Mucosa of rectum (tissue), 2 donors: ENCODE measurements around the gene DNASE2.

Experiments used
- H3K27ac ChIP-seq, 2 donors: one replicate each; pipeline ENCODE4 v1.7.0; 2013; ENCODE audit warnings: inconsistent platforms in 2 of 2, low read depth in 2 of 2, low read length in 2 of 2
- H3K27me3 ChIP-seq, 2 donors: one replicate each; pipeline ENCODE4 v1.7.0; 2013; ENCODE audit warnings: low read length in 2 of 2; ENCODE audit not compliant: control insufficient read depth in 2 of 2, insufficient read depth in 2 of 2
- H3K36me3 ChIP-seq, 2 donors: one replicate each; pipeline ENCODE4 v1.7.0; 2013; ENCODE audit warnings: low read length in 2 of 2; ENCODE audit not compliant: control insufficient read depth in 2 of 2, insufficient read depth in 2 of 2
- H3K4me1 ChIP-seq, 2 donors: one replicate each; pipeline ENCODE4 v1.7.0; 2013; ENCODE audit warnings: low read length in 2 of 2, mild to moderate bottlenecking in 1 of 2; ENCODE audit not compliant: control insufficient read depth in 2 of 2, insufficient read depth in 2 of 2
- H3K4me3 ChIP-seq, 2 donors: one replicate each; pipeline ENCODE4 v1.7.0; 2013; ENCODE audit warnings: low read length in 2 of 2
- H3K9ac ChIP-seq, 2 donors: one replicate each; pipeline ENCODE4 v1.7.0; 2013; ENCODE audit warnings: low read length in 2 of 2, low read depth in 1 of 2, mild to moderate bottlenecking in 1 of 2
- H3K9me3 ChIP-seq, 2 donors: one replicate each; pipeline ENCODE4 v1.7.0; 2013; ENCODE audit warnings: low read length in 2 of 2; ENCODE audit not compliant: control insufficient read depth in 2 of 2
- donor health status: healthy.
- donor health status: Normal muscosa, but diverticular disease.

DNASE2 gene

DNA sequence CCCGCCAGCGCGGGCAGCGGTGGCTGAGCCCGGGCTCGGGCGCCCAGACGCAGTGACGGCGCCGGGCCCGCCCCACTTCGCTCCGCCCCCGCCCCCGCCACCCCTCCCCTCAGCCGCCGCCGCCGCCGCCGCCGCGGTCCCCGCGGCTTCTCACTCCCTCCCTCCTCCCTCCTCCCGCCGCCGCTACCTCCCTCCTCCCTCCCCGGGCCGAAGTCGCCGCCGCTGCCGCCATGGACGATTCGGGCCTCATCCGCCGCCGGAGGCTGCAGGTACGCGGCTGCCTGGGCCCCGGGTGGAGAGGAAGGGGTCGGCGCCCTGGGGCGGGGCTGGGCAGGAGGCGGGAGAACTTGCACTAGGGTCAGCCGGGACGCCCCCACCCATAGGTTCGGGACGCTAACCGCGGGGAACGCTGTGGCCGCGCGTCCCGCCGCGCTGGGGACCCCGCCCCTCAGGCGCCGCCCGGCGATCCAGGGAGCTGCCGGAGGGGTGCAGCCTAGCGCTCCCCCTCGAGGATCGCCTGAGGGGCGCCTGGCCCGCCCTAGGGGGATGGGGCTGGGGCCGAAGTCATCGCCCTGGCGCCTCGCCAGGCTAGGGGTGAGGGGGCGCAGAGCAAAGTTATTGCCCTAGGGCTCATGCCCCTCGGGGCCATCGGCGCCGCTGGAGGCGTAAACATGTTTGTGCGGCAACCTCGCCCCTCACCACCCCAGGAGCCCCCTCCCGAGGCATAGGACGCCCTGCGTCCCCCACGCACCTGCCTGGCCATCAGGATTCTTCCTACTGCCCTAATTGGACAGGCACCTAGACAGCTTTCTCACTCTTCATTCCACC lies 47.3 kb downstream of the DNASE2 start:
- Histone ChIP-seq H3K4me3 (peak overlapping the region in 1 of 2 donors; percentile 27), H3K36me3 (no peaks in the 10 kb centered on the region), H3K27ac (no peak overlapping the region), H3K27me3 (peaks cover 55 to 60% of the 10 kb centered on the region in 2 donors), H3K9ac (no peak overlapping the region), H3K9me3 (no peaks in the 10 kb centered on the region), H3K4me1 (peaks cover 0 to 10% of the 10 kb centered on the region in 2 donors)

DNA sequence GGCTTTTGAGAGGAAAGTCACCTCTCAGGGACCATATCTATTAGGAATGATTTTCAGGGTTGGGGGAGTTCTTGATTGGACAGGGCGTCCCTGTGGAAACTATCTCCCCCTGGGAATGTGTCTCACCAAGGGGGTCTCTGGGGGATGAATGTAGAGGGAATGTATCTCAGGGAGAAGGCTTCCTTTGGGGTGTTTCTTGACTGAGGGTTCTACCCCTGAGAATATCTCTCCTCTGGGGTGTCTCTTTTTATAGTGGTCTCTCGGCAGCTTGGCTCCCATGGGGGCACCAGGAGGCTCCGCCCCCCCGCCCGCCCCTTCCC lies 47.9 kb downstream of the DNASE2 start:
- Histone ChIP-seq H3K9me3 (no peaks in the 10 kb centered on the region), H3K27me3 (peaks cover 54 to 60% of the 10 kb centered on the region in 2 donors), H3K27ac (no peak overlapping the region), H3K4me1 (peaks cover 0 to 8% of the 10 kb centered on the region in 2 donors), H3K9ac (no peak overlapping the region), H3K36me3 (no peaks in the 10 kb centered on the region), H3K4me3 (no peak overlapping the region)

DNA sequence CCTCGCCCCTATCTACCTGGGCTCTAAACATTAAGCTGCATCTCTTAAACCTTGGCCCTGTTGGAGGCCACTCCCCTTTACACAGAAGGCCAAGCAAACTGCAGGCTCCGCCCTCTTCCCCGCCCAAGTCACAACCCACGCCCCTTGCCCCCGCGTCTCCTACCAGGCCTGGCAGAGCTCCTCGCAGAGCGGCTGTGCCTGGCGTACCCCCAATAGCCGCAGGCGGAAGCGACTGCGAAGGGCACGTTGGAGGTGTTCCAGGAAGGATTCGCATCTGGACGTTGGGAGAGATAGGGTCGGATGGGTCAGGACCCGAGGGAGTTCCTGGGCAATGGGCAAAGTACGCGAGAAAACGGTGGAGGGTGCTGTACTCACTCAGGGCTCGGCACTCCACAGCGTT lies 52.8 kb downstream of the DNASE2 start:
- peaks cover 28 to 37% of the 10 kb centered on the region in 2 donors for H3K27me3 ChIP-seq

DNA sequence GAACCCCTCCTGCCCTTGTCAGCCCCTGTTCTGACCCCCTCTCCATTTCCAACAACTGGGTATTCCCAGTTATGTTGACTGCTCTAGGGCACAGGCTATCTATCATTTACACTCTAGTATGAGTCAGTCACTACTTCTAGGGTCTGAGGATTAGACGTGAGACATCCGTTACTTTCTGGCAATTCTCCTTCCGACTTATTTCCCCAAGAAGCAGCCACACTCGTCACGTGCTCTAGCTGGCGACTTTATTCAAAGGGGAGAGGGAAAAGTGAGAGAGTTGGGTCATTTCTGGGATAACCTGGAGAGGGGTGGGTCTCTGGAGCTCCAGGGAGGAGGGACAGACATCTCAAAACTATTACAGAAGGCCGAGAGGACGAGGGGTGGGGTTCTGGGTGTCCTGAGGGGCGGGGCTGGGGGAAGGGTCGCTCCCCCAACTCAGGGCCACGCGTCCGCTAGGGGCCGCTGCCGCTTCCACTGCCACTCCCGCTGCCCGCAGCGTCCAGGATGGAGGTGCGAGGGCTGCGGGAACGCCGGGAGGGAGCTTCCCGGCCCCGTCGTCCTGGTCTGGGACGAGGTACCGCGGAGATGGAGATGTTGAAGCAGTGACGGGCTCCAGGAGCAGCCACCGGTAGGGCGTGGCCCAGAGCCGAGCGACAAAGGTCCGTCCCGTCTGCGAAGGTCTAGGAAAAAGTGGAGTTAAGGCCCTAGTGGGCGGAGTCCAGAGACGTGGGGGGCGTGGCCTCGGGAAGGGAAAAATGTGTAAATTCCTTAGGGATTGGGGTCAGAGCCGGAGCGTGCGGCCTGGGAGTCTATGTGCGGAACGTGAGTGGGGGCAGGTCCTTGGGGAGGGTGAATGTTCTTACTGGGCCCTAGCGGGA lies 55.8 kb downstream of the DNASE2 start:
- Histone ChIP-seq H3K9ac (no peak overlapping the region), H3K4me1 (peaks cover 0 to 2% of the 10 kb centered on the region in 2 donors), H3K27ac (no peak overlapping the region), H3K4me3 (no peak overlapping the region), H3K9me3 (no peaks in the 10 kb centered on the region), H3K27me3 (peaks cover 14 to 17% of the 10 kb centered on the region in 2 donors), H3K36me3 (no peaks in the 10 kb centered on the region)

More for the DNA sequence above, 52.8 kb downstream of the DNASE2 start:
- H3K9ac ChIP-seq, result no peak overlapping the region
- no peaks in the 10 kb centered on the region for H3K36me3 ChIP-seq
- no peak overlapping the region for H3K4me3 ChIP-seq
- peaks cover 0 to 7% of the 10 kb centered on the region in 2 donors for H3K4me1 ChIP-seq
- H3K9me3 ChIP-seq, result no peaks in the 10 kb centered on the region
- H3K27ac ChIP-seq, result no peak overlapping the region
